Right forelimb (tissue), 1 donor: ENCODE measurements around the gene ZDHHC11B.
"Not testable (repeated sequence)": the region's sequence is repeated elsewhere in the genome, so short reads cannot be mapped to it uniquely, and the experiment has no call there.

Source experiments
- DNase-seq: peaks from one replicate; pipeline ENCODE4 v3.0.0-alpha.2; 2018

ZDHHC11B gene

GRCh38 chr5:683551-684481 lies 100.7 kb downstream of the ZDHHC11B start:
- peak; percentile 37 for DNase-seq

GRCh38 chr5:682651-683358 lies 101.7 kb downstream of the ZDHHC11B start:
- peak; percentile 36 for DNase-seq

GRCh38 chr5:682216-682615 lies 102.3 kb downstream of the ZDHHC11B start:
- peak; percentile 11 for DNase-seq

- peak; percentile 30 for DNase-seq
Observed at GRCh38 chr5:681317-682191, 103.0 kb downstream of the ZDHHC11B start.

- not testable (repeated sequence) for DNase-seq
Observed at GRCh38 chr5:680836-681235, 103.7 kb downstream of the ZDHHC11B start.

- not testable (repeated sequence) for DNase-seq
Observed at GRCh38 chr5:680118-680795, 104.3 kb downstream of the ZDHHC11B start.

GRCh38 chr5:679166-679895 lies 105.2 kb downstream of the ZDHHC11B start:
- peak; percentile 12 for DNase-seq

- DNase-seq: peak; percentile 10
Observed at GRCh38 chr5:678521-678920, 106.0 kb downstream of the ZDHHC11B start.

GRCh38 chr5:677131-678101 lies 107.1 kb downstream of the ZDHHC11B start:
- DNase-seq: peak; percentile 38

GRCh38 chr5:676699-677076 lies 107.8 kb downstream of the ZDHHC11B start:
- DNase-seq: no peak

- no peak for DNase-seq
Observed at GRCh38 chr5:675871-676698, 108.4 kb downstream of the ZDHHC11B start.

GRCh38 chr5:675111-675870 lies 109.2 kb downstream of the ZDHHC11B start:
- no peak for DNase-seq

GRCh38 chr5:674630-675011 lies 109.9 kb downstream of the ZDHHC11B start:
- DNase-seq: no peak

GRCh38 chr5:673831-674629 lies 110.5 kb downstream of the ZDHHC11B start:
- DNase-seq: no peak

- DNase-seq: no peak
Observed at GRCh38 chr5:673161-673830, 111.2 kb downstream of the ZDHHC11B start.

GRCh38 chr5:672329-673160 lies 112.0 kb downstream of the ZDHHC11B start:
- peak; percentile 91 for DNase-seq
